Caki2 (cell line): ENCODE results near the gene PKNOX1. TPM values are rescaled to one million over a fixed set of nuclear protein-coding genes. Genes with fewer than 3 reads are reported as not detected.
"Not testable (repeated sequence)": the region's sequence is repeated elsewhere in the genome, so short reads cannot be mapped to it uniquely, and the experiment has no call there.

Source experiments
- DNase-seq: peaks from one replicate; pipeline ENCODE4 v3.0.0-alpha.2; 2015; ENCODE audit warnings: low read depth
- in situ Hi-C: cut with HindIII; loops from 2 replicates; pipeline ENCODE4 v1.10.0; 2016; ENCODE audit warnings: low sequenced_read_pairs, low pct_unique_long_range_greater_than_20kb, mixed read lengths
- total RNA-seq: library from RNA; depleted of rRNA; stranded (reverse); fragments of >200 nt; shearing (Covaris generic); gene quantifications from 2 replicates; pipeline ENCODE4 v1.2.3, GENCODE V29; 2014; ENCODE audit warnings: low replicate concordance

The PKNOX1 gene
- total RNA-seq, 1 experiment from 2014 or later = 25.2 TPM

DNA sequence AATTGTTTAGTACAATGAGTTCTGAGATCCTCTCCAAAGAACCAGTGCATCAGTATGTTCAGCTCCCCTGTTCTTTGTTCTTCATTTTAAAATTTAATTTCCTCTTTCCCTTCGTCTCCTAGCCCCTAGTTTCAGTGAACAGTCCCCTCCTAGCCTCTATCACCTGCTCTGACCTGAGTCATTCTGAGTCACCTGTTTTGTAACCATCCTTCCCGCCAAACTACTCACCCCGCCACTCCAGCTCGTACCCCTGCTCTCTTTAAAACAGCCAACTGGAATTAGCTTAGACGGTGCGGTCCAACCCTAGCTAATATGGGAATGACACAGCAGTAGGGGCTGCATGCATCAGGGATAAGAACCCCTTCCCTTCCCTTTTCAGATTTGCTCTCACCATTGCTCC lies 32.1 kb upstream of the PKNOX1 start:
- DNase-seq = peak; percentile 18
- in situ Hi-C loops = no loop called here

GRCh38 chr21:42949094-42949755 lies 25.1 kb upstream of the PKNOX1 start:
- in situ Hi-C loops, DNase-seq: not testable (repeated sequence)

GRCh38 chr21:42951193-42951592 lies 23.2 kb upstream of the PKNOX1 start:
- DNase-seq, in situ Hi-C loops: not testable (repeated sequence)

- in situ Hi-C loops = no loop called here
- no peak for DNase-seq
Observed at GRCh38 chr21:42956824-42957630, 17.3 kb upstream of the PKNOX1 start.

- in situ Hi-C loops = not testable (repeated sequence)
Observed at GRCh38 chr21:42958122-42958521, 16.2 kb upstream of the PKNOX1 start.

GRCh38 chr21:42959728-42960127 lies 14.6 kb upstream of the PKNOX1 start:
- no peak for DNase-seq
- in situ Hi-C loops = no loop called here

More at GRCh38 chr21:42958122-42958521, 16.2 kb upstream of the PKNOX1 start:
- DNase-seq = not testable (repeated sequence)

GRCh38 chr21:42962380-42963007 lies 11.9 kb upstream of the PKNOX1 start:
- in situ Hi-C loops = no loop called here
- no peak for DNase-seq

GRCh38 chr21:42964086-42964485 lies 10.3 kb upstream of the PKNOX1 start:
- no peak for DNase-seq
- in situ Hi-C loops = no loop called here

- in situ Hi-C loops = no loop called here
- DNase-seq = no peak
Observed at GRCh38 chr21:42964546-42965210, 9.7 kb upstream of the PKNOX1 start.

DNA sequence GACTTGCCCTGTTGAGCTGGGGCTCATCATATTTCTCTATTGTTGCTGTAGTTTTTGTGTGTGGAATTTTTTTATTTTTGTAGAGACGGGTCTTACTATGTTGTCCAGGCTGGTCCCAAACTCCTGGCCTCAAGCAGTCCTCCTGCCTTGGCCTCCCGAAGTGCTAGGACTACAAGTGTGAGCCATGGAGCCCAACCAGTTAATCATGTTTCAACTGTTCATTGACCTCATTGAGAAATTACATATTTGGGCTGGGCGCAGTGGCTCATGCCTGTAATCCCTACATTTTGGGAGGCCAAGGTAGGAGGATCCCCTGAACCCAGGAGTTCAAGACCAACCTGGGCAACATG lies 9.2 kb upstream of the PKNOX1 start:
- in situ Hi-C loops = no loop called here
- no peak for DNase-seq

DNA sequence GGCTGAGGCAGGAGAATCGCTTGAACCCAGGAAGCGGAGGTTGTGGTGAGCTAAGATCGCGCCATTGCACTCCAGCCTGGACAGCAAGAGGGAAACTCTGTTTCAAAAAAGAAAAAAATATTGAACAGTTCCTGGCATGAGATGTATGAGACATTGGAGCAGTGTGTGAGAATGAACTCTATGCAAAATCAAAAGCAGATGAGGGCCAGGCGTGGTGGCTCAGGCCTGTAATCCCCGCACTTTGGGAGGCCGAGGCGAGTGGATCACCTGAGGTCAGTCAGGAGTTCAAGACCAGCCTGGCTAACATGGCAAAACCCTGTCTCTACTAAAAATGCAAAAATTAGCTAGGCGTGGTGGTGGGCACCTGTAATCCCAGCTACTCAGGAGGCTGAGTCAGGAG lies 6.7 kb upstream of the PKNOX1 start:
- DNase-seq, in situ Hi-C loops: not testable (repeated sequence)

DNA sequence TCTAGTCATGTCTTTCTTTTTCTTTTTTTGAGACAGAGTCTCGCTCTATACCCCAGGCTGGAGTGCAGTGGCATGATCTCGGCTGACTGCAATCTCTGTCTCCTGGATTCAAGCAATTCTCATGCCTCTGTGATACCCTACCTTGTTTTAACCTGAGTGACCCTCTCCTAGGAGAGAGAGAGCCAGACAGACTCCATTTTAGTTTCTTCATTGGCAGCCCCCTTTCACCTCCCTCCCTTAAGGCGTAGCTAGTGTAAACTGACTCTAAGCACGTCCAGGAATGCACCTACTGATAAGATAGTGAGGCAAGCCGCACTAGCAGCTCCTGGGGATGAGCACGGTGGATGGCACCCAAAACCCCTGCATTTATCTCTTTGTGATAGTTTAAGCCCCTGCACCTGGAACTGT lies 5.2 kb upstream of the PKNOX1 start:
- in situ Hi-C loops = no loop called here
- DNase-seq = no peak

DNA sequence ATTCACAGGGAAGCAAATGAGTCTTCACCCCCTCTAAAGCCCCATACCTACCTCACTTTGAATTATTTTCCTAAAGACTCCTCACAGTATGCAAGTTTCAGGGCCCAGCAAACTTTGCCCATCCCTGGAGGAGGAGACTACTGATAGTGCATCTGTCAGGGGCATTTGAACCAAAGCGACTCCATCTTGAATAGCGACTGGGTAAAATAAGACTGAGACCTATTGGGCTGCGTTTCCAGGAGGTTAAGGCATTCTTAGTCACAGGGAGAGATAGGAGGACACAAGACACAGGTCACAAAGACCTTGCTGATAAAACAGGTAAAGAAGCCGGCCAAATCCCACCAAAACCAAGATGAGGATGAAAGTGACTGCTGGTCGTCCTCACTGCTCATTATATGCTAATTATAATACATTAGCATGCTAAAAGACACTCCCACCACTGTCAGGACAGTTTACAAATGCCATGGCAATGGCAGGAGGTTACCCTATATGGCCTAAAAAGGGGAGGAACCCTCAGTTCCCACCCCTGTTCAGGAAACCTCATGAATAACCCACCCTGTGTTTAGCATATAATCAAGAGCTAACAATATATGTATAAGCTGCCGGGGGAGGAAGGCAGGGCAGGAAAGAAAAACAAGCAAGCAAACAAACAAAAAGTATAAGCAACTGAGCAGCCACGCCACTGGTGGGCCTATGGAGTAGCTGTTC lies 3.3 kb upstream of the PKNOX1 start:
- no peak for DNase-seq
- in situ Hi-C loops = no loop called here

GRCh38 chr21:42971897-42972275 lies 2.5 kb upstream of the PKNOX1 start:
- no peak for DNase-seq
- in situ Hi-C loops = no loop called here

- in situ Hi-C loops = no loop called here
- no peak for DNase-seq
Observed at GRCh38 chr21:42973309-42973990, 912 bp upstream of the PKNOX1 start.

DNA sequence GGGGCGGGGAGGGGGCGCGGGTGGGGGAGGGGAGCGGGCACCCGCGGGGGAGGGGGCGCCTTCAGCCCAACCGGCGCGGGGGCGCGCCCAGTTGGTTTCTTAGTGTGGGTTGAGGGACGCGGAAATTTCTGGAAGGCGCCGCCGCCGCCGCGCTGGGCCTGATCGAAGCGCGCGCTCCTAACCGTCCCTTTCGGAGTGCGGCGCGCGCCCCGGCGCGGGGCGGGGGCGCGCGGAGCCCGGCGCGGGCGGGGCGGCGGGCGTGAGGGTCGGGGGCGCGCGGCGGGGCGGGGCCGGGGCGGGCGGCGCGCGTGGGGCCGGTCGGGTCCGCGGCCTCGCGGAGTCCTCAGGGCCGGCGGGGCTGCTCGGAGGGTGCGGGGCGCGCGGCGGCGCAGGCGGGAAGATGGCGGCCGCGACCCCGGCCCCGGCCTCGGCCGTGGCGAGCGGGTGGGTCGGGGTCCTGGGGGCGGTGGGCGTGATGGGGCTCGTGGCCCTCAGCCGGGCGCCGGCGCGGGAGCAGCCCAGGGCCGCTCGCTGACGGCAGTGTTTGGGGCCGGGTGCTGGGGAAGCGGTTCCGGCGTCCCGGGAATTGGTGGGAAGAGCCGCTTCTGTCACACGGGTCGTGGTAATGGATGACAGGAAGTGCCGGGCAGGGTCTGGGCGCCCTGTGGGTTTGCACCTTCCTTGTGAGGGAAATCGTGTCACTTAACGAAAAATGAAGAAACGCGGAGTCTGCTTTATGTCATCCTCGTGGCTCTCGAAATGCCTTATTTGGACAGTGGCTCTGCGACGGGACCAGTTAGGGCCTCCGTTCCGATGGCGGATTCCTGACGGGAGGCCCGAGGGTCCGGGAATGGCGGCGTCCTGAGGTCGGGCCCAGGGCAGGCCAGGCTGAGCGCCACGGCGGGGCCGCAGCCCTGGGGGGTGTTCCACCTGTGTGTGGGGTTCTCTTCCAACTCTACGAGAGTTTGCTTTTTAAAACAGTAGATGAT lies 764 bp downstream of the PKNOX1 start:
- in situ Hi-C loops = no loop called here
- peak; percentile 56 for DNase-seq
